Measurements from ENCODE around the gene C11orf65.

Gene C11orf65, protein sequence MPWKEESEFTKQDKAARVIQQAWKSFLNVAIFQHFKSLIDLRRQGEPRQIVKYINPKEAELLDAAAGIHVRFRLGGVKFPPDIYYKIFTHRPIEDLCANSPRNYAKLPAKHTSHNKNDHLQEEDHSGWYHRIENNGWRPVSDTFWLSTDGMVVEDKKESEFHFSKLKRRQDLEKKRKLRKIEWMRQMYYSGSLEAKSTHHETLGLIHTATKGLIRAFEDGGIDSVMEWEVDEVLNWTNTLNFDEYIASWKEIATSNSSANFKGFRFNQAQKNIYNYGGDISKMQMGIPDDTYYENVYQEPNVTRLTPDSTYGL
- 0.11 to 0.90 (median 0.63) reads per million in 9 experiments for total RNA-seq

- peaks cover 8 to 22% of the 10 kb centered on the region in 2 donors for H3K4me1 Mint-ChIP-seq (ENCODE audit: low read depth in 2 of 2)
- peaks cover 18% of the 10 kb centered on the region for H3K36me3 Mint-ChIP-seq (ENCODE audit: insufficient read depth)
- peak within 1 kb of the TSS; percentile 99 to 100 for H3K27ac Mint-ChIP-seq
- ATAC-seq (replicated peaks) (peak; percentile 94), DNase-seq (peak; percentile 96 to 98 (median 97))
- peak within 1 kb of the TSS; percentile 94 to 95 for H3K4me3 Mint-ChIP-seq
- no peaks in the 10 kb centered on the region for H3K27me3 Mint-ChIP-seq
- H3K9me3 Mint-ChIP-seq, result no peaks in the 10 kb centered on the region
Measured at GRCh38 chr11:108467091-108467823, at the start of gene C11orf65. C11orf65 (minus strand) TSS chr11:108467529; CDS start chr11:108461559, 5,970 bp downstream.

DNA sequence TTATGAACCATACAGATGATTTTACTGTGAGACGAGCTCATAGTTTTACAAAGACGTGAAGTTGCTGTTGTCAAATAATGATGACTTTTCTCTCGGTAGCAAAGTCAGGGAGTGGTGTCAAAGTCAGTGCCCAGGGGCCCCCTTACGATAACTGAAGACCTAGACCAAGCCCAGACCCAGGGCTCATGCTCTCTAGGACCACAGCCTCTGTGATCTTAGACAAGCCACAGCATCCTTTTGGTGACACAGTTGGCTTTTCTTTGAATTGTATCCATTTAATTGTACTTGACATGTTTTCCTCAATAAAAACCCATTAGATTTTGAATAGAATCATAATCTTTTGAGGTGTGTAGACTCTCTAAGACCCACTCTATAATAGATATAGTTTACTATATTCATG is 48.8 kb upstream of the C11orf65 start:
- H3K27me3 Mint-ChIP-seq, result peaks cover 23 to 27% of the 10 kb centered on the region in 2 donors
- no peak for DNase-seq
- H3K4me1 Mint-ChIP-seq (ENCODE audit: low read depth in 2 of 2), result no peaks in the 10 kb centered on the region
- H3K4me3 Mint-ChIP-seq, result no peak overlapping the region
- no peaks in the 10 kb centered on the region for H3K9me3 Mint-ChIP-seq
- no peaks in the 10 kb centered on the region for H3K36me3 Mint-ChIP-seq (ENCODE audit: insufficient read depth)
- no peak overlapping the region for H3K27ac Mint-ChIP-seq
- ATAC-seq (replicated peaks), result no peak

DNA sequence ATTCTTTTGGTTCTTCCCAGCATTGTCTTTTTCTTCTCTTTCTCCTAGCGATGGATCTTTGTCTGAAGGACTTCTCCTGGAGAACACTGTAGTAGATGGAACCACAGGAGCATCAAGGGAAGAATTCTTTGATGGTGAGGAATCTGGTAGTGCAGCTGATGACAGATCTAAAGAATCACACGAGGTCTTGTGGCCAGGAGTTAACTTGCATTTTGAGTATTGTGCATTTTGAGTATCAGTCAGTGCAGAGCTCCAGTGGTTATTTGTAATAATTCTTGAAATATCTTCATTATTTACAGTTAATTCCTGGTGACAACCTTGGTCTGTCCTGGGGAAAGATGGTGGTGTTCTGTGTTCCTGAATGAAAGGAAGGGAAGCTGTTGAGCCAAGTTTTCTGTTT is 45.4 kb upstream of the C11orf65 start:
- Mint-ChIP-seq H3K4me1 (ENCODE audit: low read depth in 2 of 2) (no peaks in the 10 kb centered on the region), H3K4me3 (no peak overlapping the region), H3K27ac (no peak overlapping the region), H3K27me3 (peaks cover 28 to 29% of the 10 kb centered on the region in 2 donors), H3K9me3 (no peaks in the 10 kb centered on the region), H3K36me3 (ENCODE audit: insufficient read depth) (no peaks in the 10 kb centered on the region)
- no peak for DNase-seq
- ATAC-seq (replicated peaks), result no peak

- no peak for DNase-seq
- no peak overlapping the region for H3K4me3 Mint-ChIP-seq
Measured at GRCh38 chr11:108511851-108512474, 44.6 kb upstream of the C11orf65 start.

GRCh38 chr11:108508653-108509593 is 41.6 kb upstream of the C11orf65 start:
- no peak overlapping the region for H3K4me3 Mint-ChIP-seq
- no peaks in the 10 kb centered on the region for H3K36me3 Mint-ChIP-seq (ENCODE audit: insufficient read depth)
- no peak for ATAC-seq (replicated peaks)
- no peaks in the 10 kb centered on the region for H3K9me3 Mint-ChIP-seq
- H3K27ac Mint-ChIP-seq, result no peak overlapping the region
- DNase-seq, result no peak
- H3K4me1 Mint-ChIP-seq (ENCODE audit: low read depth in 2 of 2), result no peaks in the 10 kb centered on the region
- peaks cover 22% of the 10 kb centered on the region in 2 donors for H3K27me3 Mint-ChIP-seq

More at GRCh38 chr11:108511851-108512474, 44.6 kb upstream of the C11orf65 start:
- Mint-ChIP-seq H3K27me3 (peaks cover 28 to 29% of the 10 kb centered on the region in 2 donors), H3K4me1 (ENCODE audit: low read depth in 2 of 2) (no peaks in the 10 kb centered on the region), H3K36me3 (ENCODE audit: insufficient read depth) (no peaks in the 10 kb centered on the region), H3K9me3 (no peaks in the 10 kb centered on the region), H3K27ac (no peak overlapping the region)
- no peak for ATAC-seq (replicated peaks)

DNA sequence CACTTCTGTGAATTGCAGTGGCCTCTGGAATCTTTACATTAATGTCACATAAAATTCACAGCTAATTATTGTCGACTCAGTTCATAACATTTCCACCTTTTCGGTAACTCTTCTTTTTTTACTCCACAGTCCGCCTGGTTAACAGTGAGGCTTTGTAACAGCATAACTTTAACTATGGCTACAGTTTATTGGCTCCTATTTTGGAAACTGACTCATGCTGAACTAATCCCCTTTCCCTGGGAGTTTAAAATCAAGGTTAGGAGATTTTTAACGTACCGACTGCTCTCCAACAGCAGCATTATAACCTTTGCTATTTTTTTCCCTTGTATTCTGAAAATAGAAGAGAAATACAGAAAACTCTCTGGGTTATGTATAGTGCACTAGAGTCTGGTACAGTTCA is 34.1 kb upstream of the C11orf65 start:
- Mint-ChIP-seq H3K27ac (no peak overlapping the region), H3K4me3 (no peak overlapping the region), H3K9me3 (no peaks in the 10 kb centered on the region), H3K27me3 (no peaks in the 10 kb centered on the region), H3K36me3 (ENCODE audit: insufficient read depth) (peaks cover 7% of the 10 kb centered on the region), H3K4me1 (ENCODE audit: low read depth in 2 of 2) (peaks cover 9 to 10% of the 10 kb centered on the region in 2 donors)
- DNase-seq (no peak), ATAC-seq (replicated peaks) (no peak)

- Mint-ChIP-seq H3K36me3 (ENCODE audit: insufficient read depth) (peaks cover 7% of the 10 kb centered on the region), H3K27me3 (no peaks in the 10 kb centered on the region), H3K4me1 (ENCODE audit: low read depth in 2 of 2) (peaks cover 10 to 14% of the 10 kb centered on the region in 2 donors), H3K9me3 (no peaks in the 10 kb centered on the region), H3K27ac (no peak overlapping the region), H3K4me3 (no peak overlapping the region)
- ATAC-seq (replicated peaks) (no peak), DNase-seq (no peak)
Measured at GRCh38 chr11:108500721-108501120, 33.4 kb upstream of the C11orf65 start.

DNA sequence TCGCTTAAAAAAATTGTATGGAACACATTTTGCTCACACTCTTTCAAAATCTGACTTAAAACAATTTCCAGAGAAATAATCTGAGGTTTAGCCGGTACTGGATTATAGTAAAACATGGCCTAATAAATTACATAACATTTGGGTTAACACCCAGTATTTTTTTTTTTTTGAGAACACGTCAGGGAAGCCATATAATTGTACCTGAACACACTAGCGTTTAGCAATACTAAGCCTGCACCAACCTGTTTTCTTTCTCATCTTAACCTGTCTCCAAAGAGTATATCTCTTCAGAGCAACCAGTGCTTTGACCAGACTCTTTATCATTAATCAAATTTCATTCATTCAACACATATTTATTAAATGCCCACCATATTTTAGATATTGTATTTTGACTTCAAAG is 32.8 kb upstream of the C11orf65 start:
- no peak for ATAC-seq (replicated peaks)
- no peak overlapping the region for H3K4me3 Mint-ChIP-seq
- H3K27ac Mint-ChIP-seq, result no peak overlapping the region
- peaks cover 7% of the 10 kb centered on the region for H3K36me3 Mint-ChIP-seq (ENCODE audit: insufficient read depth)
- H3K27me3 Mint-ChIP-seq, result no peaks in the 10 kb centered on the region
- peaks cover 10 to 14% of the 10 kb centered on the region in 2 donors for H3K4me1 Mint-ChIP-seq (ENCODE audit: low read depth in 2 of 2)
- no peaks in the 10 kb centered on the region for H3K9me3 Mint-ChIP-seq
- DNase-seq, result no peak

GRCh38 chr11:108498816-108499408 is 31.6 kb upstream of the C11orf65 start:
- H3K4me3 Mint-ChIP-seq, result peak overlapping the region; percentile 86 to 92
- H3K36me3 Mint-ChIP-seq (ENCODE audit: insufficient read depth), result peaks cover 7% of the 10 kb centered on the region
- ATAC-seq (replicated peaks), result no peak
- peak overlapping the region; percentile 96 to 98 for H3K27ac Mint-ChIP-seq
- no peak for DNase-seq
- H3K4me1 Mint-ChIP-seq (ENCODE audit: low read depth in 2 of 2), result peaks cover 13 to 14% of the 10 kb centered on the region in 2 donors
- H3K9me3 Mint-ChIP-seq, result no peaks in the 10 kb centered on the region
- no peaks in the 10 kb centered on the region for H3K27me3 Mint-ChIP-seq

- no peaks in the 10 kb centered on the region for H3K27me3 Mint-ChIP-seq
- ATAC-seq (replicated peaks) (peak; percentile 62), DNase-seq (peak; percentile 29 to 39 (median 35))
- peak within 1 kb of the TSS; percentile 95 for H3K4me3 Mint-ChIP-seq
- H3K4me1 Mint-ChIP-seq (ENCODE audit: low read depth in 2 of 2), result peaks cover 13 to 14% of the 10 kb centered on the region in 2 donors
- H3K27ac Mint-ChIP-seq, result peak within 1 kb of the TSS; percentile 98 to 99
- no peaks in the 10 kb centered on the region for H3K9me3 Mint-ChIP-seq
- peaks cover 7% of the 10 kb centered on the region for H3K36me3 Mint-ChIP-seq (ENCODE audit: insufficient read depth)
Measured at GRCh38 chr11:108498046-108498815, 30.9 kb upstream of the C11orf65 start, which contains the start of gene POGLUT3. POGLUT3 (minus strand) TSS chr11:108498384; CDS start chr11:108498366, 18 bp downstream.

DNA sequence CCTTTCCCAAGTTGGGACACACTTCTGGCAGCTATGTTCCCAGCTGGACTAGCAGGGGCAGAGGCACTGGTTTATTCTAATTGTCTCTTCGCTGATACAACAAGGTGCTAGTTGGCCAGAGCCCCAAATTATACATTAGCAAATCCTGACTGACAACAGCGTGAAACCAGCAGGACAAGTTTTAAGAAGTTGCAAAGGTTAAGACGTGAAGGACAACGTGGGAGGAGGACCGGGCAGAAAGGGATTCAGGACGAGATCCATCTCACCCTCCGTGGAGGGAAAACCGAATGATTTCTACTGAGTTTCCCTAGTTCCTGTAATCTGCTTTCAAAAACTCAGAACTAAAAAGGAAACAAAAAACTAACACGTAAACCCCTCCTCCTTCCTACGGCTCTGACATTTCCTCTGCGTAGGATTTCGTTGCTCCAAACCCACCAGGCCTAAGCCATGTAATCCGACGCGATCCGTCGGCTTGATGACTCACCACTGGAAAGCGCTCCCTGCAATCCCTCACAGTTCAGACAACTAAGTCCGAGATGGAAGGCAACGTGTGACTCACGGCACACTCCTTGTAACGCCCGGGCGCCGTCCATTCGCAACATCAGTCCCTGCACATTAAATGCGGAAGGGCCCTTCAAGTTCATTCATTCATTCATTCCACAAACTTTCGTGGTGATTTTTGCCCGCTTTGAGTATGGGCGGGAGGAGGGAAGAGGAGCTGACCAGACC is 30.2 kb upstream of the C11orf65 start:
- Mint-ChIP-seq H3K9me3 (no peaks in the 10 kb centered on the region), H3K4me3 (peak overlapping the region; percentile 95), H3K4me1 (ENCODE audit: low read depth in 2 of 2) (peaks cover 13 to 14% of the 10 kb centered on the region in 2 donors), H3K27me3 (no peaks in the 10 kb centered on the region), H3K27ac (peak overlapping the region; percentile 98 to 99), H3K36me3 (ENCODE audit: insufficient read depth) (peaks cover 7% of the 10 kb centered on the region)
- ATAC-seq (replicated peaks) (peak; percentile 83), DNase-seq (peak; percentile 47 to 61 (median 52))
